HG02870 (cell line): ENCODE measurements around the gene ZNF507.

Experiments used
- ATAC-seq: cut with Tn5 transposase; IDR thresholded peaks from one replicate; pipeline ENCODE4 v1.9.1; 2021; ENCODE audit warnings: mild to moderate bottlenecking, moderate library complexity; ENCODE audit not compliant: unreplicated experiment

Gene ZNF507

DNA sequence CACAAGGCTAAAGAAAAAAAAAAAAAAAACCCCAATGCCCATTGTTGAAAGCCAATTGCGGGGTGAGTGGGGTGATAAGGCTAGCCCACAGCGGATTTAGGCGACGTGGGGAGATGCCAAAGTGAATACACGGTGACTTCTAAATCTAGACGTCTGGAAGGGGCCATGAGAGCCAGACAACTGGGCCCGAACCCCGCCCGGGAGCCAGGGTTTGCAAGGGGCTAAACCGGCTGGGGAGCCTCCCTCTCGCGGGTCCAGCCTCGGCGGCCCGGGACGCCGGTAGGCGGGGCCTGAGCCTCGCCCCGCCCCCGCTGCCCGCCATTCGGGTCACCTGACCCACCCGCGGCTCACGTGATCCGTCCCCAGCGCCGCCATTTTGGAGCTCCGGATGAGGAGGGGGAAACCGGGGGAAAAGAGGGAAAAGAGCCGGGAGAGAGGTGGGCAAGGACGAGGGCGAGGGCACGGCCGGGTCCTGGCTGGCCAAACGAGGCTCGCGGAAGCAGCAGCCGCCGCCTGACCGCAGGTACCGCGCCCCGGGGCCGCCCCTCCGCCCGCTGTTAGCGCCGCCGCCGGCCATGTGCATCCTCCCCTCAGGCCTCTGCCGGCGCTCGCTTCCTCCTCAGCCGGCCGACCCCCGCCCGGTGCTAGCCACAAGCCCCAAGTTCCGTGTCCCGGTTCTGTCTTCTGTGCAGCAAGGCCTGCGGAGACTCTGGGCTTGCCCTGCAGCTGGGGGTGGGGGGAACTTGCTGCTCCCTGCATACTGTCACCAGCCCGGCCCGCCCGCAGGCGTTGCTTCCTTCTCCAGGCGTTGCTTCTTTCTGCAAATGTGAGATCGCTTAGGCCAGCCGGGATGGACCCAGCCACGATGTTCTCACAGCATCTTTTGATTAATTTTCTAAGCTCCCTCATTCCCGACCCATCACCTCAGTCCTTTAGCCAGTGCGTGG lies at the start of gene ZNF507:
TSS of gene ZNF507 (plus strand) at position 350 of the 947 bp plus-strand sequence. CDS start 7,221 bp downstream, outside the sequence.
- ATAC-seq = peak; percentile 78

DNA sequence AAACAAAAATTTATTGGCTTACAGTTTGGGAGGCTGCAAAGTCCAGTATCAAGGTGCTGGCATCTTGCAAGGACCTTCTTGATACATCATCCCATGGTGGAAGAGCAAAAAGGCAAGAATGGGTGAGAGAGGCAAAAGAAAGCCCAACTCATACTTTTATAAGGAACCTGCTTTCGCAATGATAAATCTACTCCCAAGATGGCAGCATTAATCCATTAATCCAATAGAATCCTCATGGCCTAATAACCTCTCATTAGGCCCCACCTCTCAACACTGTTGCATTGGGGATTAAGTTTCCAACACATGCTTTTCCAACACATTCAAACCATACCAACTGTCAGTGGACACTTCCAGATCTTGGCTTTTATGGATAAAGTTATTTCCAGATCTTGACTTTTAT lies 48.7 kb upstream of the ZNF507 start:
- no peak for ATAC-seq

DNA sequence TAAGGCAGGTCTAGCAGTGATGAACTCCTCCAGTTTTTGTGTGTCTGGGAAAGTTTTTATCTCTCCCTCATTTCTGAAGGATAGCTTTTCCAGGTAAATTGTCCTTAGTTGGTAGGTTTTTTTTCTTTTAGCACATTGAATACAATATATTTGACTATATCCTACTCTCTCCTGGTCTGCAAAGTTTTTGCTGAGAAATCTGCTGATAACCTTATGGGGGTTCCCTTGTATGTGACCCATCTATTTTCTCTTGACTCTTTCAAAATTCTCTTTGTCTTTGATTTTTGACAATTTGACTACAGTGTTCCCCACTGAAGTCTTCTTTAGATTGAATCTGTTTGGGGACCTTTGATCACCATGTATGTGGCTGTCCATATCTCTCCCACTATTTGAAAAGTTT lies 42.6 kb upstream of the ZNF507 start:
- no peak for ATAC-seq

DNA sequence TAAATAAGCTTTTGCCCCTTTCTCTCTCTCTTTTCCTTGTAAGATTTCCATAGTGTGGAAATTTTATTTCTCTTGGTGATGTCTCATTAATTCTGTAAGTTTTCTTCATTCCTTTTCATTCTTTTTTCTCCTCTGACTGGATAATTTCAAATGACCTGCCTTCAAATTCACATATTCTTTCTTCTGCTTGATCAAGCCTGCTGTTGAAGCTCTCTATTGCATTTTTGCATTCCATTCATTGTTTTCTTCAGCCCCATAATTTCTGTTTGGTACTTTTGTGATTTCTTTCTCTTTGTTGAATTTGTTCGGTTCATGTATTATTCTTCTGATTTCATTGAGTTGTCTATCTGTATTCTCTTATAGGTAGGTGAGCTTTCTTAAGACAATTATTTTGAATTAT lies 42.2 kb upstream of the ZNF507 start:
- ATAC-seq = no peak

DNA sequence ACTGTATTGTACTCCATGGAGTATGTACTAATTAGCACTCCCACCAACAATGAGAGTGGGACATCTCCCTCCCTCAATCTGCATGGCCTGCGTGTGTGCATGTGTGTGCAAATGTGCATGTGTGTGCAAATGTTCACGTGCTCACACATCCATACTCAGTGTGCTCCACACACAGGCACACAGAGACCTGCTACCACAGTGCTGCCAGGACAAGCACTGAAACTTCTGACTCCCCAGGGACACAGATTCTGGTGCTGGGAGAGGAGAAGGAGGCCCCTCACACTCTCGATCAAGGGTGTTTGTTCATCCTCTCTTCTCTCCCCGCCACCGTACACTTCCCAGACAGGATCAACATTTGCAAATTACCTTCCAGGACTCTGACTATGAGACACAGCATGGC lies 37.8 kb upstream of the ZNF507 start:
- ATAC-seq = no peak

DNA sequence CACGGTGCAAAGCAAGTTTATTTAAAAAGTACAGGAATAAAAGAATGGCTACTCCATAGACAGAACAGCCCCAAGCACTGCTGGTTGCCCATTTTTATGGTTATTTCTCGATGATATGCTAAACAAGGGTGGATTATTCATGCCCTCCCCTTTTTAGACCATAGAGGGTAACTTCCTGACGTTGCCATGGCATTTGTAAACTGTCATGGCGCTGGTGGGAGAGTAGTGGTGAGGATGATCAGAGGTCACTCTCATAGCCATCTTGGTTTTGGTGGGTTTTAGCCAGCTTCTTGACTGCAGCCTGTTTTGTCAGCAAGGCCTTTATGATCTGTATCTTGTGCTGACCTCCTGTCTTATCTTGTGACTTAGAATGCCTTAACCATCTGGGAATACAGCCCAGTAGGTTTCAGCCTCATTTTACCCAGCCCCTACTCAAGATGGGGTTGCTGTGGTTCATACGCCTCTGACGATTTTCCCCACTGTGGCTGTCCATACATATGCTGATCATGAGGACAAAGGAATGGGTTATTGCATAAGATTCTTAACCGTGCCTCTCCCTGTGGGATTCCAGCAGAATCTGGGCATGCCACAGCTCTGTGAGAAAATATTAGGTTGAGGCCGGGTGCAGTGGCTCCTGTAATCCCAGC lies 36.9 kb upstream of the ZNF507 start:
- no peak for ATAC-seq

DNA sequence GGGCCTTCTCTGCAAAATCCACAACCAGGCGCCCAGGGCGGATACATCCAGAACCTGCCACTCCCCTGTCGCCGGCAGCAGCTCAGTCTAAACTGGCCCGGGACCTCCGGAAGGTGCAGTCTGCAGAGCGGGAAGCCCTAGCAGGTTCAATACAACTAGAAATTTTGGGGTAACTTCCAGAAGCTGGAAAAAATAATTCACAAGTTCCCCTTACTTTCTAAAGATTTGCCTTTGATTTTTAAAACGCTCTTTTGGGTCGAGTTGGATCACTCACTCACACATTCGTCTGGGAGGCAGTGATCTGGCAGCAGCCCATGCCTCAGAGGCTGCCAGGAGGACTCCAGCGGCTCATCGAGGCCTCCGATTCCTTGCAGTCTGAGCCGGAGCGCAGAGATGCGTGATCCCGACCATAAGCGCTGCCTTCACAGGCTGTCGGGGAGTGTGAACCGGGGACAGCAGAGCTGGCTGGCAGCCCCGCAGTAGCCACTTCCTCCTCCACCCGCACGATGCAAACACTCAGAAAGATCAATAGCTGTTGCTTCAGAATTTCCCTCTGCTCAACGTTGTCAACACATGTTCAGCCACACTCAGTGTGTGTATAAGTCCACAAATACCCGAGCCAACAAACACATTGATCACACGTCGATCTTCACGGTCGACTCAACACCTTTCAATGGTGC lies 35.6 kb upstream of the ZNF507 start:
- no peak for ATAC-seq

DNA sequence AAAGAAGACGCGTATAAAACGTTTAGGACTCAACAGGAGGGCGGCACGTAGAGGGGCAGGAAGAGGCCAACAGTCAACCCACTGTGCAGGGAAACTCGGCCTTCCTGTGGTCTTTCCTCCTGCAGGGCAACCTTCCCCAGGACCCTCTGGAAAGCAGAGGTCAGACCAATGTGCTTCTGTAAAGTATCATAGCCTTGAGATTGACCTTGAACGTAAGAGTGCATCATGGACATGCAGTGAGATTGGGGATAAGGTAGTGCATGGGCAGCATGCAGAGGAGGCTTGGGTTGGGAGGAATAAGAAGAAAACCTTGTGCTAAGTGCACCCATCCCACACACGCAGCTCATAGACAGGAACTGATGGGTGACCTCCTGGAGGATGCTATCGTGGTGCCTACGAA lies 34.0 kb upstream of the ZNF507 start:
- ATAC-seq = no peak

DNA sequence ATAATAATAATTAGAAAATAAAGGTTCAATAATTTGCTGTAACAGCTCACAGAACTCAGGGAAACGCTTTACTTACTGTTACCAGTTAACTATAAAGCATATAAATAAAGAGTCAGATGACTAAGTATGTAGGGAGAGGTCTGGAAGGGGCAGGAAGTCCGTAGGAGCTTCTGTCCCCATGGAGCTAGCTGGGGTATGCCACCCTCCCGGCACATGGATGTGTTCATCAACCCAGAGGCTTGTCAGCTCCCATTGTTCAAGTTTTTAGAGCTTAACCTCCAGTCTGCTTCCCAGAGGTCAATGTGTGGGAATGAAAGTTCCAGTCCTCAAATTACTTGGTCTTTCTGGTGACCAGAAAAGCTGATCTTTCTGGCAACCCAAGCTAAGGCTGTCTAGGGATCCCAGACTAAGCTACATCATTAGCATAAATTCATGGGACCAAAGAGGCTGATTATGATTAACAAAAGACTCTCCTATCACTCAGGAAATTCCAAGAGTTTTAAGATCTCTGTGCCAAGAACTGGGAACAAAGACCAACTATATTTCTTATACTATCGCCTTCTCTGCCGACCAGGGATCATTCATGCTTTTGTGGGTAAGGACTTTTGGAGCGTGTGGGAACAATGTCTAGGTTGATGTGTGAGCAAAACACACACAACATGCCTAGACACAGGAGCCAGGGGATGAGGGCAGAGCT lies 31.7 kb upstream of the ZNF507 start:
- no peak for ATAC-seq

DNA sequence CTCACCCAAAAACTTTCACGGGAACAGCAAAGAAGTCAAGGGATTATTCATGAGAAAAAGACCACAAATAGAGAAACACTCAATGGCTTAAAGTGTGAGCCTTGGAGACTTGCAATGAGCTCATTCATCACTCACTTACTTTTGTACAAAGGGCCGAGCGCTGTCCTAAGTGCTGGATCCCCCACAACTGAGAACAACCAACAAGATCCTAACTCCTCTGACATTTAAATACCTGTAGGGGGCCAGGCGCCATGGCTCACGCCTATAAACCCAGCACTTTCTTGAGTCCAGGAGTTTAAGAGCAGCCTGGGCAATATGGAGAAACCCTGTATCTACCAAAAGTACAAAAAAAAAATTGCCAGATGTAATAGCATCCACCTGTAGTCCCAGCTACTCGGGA lies 29.4 kb upstream of the ZNF507 start:
- ATAC-seq = no peak

DNA sequence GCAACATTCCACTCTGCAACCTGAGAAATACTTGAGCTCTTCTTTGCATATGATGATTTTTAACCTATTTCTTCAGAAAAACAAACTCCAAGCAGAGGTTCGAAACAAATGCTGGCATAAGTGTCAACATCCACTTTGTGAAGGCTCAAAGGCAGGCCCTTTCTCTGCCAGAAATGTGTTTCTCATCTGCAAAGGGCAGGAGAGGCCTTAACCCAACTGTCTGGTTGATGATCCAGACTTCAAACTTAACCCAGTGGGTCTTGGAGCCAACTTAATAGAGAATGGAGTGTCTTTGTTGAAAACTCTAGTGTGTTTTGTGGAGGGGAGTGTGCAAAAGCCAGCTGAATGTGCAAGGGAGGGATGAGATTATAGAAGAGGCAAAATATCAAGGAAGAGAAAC lies 28.3 kb upstream of the ZNF507 start:
- no peak for ATAC-seq

DNA sequence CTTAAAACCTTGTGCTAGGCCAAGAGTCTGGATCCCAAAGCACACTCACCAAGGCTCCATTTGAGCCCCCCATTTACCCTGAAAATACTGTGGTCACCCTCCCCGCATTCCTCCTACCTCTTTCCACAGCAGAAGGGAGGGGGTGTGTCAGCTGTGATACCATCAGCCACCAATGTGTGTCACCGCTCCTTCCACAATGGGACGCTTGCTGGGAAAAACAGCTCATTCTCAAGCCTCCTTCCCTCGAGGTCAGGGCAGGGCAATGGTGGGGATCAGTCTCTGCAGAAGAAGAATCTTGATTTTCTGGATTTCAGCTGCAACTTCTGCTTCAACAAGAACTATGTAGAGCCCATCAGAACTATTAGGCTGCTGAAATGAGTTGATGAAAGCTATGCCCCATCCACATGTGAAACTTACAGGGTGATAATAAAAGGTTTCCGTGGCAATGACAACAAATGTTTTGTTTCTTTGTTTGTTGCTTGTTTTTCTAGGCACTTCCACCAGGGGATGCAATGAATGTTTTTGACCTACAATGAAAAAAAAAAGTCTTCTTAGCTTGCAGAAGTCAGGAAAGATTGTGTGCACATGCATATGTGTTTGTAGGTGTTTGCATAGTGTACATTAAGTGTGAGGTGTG lies 26.4 kb upstream of the ZNF507 start:
- ATAC-seq = no peak

DNA sequence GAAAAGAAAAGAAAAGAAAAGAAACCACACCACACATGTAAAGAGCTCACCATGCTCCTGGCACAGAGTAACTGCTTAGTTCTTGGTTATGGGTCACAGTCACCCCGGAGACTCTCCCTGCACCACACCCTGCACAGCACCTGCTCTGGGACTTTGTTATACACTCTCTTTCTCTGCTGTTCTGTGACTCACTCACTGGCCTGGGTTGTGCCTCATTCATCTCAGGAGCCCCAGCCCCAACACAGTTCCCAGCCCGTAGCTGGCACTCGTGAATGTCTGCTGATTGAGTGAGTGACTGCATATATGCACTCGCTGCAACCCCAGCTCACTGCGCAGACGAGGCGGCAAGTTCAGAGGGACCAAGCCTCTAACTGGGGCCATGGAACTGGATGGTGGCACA lies 22.9 kb upstream of the ZNF507 start:
- ATAC-seq = no peak

DNA sequence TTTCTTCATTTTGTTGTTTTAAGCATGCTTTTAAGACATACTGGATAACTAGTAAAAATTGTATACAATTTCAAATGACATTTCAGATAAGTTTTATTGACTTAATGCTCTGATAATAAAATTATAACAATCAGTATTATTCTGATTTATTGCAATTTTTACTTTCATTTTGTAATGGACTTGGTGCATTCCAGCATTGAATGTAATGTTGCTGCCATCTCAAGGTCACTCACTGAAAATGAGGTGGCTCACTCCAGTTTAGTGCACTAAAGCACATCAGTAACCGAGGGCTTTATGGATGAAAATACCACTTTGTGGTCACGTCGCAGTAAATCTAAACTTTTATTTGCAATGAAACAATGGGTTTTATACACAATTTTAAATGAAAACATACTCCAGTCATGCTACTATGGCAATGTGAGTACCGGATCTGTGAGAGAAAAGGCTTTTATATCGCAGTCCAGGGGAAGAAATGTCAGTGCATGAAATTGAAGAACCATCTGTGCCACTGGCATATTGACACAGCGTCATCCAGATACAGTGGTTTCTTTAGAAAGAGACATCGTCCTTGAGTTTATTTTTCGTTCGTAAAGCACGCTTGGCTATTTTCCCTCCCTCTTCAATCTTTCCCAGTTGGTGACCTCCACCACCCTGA lies 20.7 kb upstream of the ZNF507 start:
- ATAC-seq = no peak

DNA sequence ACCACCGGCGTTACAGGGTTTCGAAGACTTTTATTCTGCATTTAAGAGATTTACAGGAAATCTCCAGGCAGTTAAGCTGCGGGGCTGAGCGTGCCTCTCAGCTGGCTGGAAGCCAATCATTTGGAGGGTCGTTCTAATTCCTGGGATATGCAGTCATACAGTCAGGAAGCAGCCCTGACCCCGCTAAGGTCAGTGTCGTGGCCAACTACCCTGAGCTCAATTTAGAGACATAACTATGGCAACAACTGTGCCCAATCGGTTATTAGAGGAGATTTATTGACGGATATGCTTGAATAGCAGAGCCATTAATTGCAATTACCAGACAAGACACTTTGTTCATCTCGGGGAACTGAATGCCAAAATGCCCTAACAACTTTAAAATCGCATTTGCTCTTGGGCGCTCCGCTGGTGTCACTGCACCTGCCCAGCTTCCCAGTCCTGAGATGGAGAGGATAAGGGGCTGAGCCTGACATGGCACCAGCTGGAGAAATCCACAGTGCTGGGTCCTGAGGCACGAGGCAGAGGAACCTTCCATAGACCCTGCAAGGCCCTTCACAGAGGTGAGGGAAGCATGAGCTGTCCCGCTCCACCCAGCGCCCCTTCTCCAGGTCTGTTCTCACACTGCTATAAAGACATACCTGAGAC lies 15.1 kb upstream of the ZNF507 start:
- no peak for ATAC-seq

DNA sequence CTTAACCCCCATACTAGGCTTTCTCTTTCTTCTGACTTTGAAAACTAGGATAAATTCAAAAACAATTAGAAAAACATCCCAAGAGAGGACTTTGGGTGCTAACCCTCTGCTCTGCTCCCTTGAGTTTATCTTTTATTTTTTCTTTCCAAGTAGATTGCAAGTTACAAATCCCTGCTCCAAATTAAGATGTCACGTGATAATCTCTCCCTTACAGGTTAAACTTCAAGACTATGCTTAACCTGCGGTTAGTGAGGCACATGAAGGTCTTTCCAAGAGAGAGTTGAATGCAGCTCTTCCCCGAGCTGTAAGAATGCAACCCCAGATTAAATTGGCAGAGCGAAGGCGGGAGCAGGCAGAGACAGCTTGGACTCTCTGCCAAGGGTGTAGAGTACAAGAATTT lies 12.2 kb upstream of the ZNF507 start:
- ATAC-seq = no peak

DNA sequence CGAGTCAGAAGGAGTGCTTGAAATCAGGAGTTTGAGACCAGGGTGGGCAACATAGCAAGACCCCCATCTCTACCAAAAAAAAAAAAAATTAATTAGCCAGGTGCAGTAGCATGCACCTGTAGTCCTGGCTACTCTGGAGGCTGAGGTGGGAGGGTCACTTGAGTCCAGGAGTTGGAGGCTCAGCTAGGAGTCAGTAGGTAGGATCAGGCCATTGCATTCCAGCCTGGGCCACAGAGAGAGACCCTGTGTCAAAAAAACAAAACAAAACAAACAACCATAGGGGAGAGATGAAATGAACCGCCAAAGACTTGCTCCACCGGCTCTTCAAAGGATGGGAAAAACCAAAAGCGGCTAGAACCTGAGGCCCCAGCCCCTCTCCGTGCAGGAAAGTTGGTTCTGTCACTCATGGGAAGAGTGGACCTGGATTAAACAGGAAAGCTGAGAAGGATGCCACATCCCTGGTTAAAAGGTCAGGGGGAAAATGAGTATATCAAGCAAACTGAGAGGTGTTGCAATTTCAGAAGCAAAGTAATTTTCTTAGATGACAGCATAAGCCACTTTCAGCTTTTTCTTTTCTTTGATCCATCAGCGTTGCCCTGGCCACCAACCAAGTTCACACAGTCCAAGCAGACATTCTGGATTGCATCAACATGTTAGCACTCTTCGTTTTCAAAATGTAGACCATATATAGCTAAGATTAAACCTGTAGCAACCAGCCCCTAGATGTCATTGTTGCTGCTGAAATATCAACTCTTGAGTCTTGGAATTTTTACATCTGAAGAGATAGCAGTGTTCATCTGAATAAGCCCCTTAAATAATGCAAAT lies 8.9 kb upstream of the ZNF507 start:
- ATAC-seq = no peak

DNA sequence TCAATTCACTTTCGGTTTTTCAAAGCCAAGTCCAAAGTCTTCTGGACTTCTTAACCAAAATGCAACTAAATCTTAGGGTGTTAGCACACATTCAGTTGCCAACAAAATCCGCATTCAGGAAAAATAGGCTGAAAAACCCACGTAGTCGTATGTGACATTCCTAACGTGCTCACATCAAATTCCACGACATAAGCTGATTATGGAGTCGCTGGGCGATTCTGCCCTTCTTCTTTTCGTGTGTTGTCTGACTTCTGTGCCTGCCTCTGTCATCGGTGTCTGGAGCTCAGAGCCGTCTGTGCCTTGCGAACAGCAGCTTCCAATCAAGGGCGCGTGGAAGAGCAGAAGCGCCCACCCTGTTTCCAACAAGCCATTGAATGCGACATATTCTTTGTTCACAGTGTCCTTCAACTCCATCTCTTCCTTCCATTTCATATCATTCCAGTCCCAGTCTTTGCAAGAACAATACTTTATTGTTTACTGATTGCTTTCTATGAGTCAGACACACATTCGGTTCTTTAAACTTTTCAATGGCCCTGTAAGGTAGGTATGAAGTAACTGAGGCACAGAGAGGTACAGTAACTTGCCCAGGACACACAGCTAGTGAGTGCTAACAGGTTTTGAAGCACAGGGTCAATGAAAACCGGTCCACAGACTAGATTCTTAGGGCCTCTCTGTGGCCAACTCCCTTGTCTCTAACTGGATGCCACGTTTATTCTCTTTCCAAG lies 8.2 kb upstream of the ZNF507 start:
- ATAC-seq = no peak
